Endothelial cell of umbilical vein (primary cell): Measurements from ENCODE around the gene OR2AG1. TPM values are rescaled to one million over a fixed set of nuclear protein-coding genes. Genes with fewer than 3 reads are reported as not detected.
A peak's percentile ranks its signal among the peaks of the same experiment; 100 is the strongest.

Experiments
- BruUV-seq: library from RNA; stranded (reverse); fragments of 400-500 nt; replicated peaks from 2 replicates; lab custom pipeline; 2021; lab: Mats Ljungman, UMichigan
- CTCF ChIA-PET: fragments of 300-600, 350-600 bp; sonication (Branson Sonifier 250); formaldehyde crosslinking; loops from one replicate; lab custom pipeline; 2021; ENCODE audit warnings: antibody characterized with exemption, inconsistent platforms; lab: Charles Lee
- POLR2A ChIA-PET: fragments of 300-600, 350-600 bp; sonication (Branson Sonifier 250); formaldehyde crosslinking; loops from one replicate; lab custom pipeline; 2021; ENCODE audit warnings: antibody characterized with exemption, inconsistent platforms; lab: Charles Lee
- DNase-seq: peaks from one replicate; pipeline ENCODE4 v3.0.0-alpha.2; 2011; ENCODE audit warnings: low read depth, low spot score
- FAIRE-seq: peaks from 2 replicates; lab custom pipeline; 2011; peaks lifted over from hg19 to GRCh38; lab: Jason Lieb, UNC
- H2AFZ ChIP-seq: 2 replicates; pipeline ENCODE4 v1.6.0; 2012; ENCODE audit warnings: low read depth, low read length, control low read depth, inconsistent platforms
- H3K27ac ChIP-seq: 2 replicates; pipeline ENCODE4 v1.5.1; 2011; ENCODE audit warnings: low read depth, mild to moderate bottlenecking, control low read depth, low read length, moderate library complexity; ENCODE audit not compliant: insufficient read depth
- H3K27me3 ChIP-seq, 2 experiments: 2 replicates each; pipeline versions ENCODE4 v1.6.0 to v1.6.1; 2011; ENCODE audit warnings: low read length in 2 of 2, mixed read lengths in 1 of 2; ENCODE audit not compliant: control insufficient read depth in 2 of 2, insufficient read depth in 2 of 2
- H3K36me3 ChIP-seq, 2 experiments: 2 replicates in 1 of 2; 3 replicates in 1 of 2; pipeline ENCODE4 v1.5.1; 2011; ENCODE audit warnings: low read length in 2 of 2, mild to moderate bottlenecking in 1 of 2, moderate library complexity in 1 of 2; ENCODE audit not compliant: control insufficient read depth in 2 of 2, insufficient read depth in 2 of 2; ENCODE audit errors: extremely low read depth in 1 of 2
- H3K4me1 ChIP-seq: 3 replicates; pipeline ENCODE4 v1.5.1; 2011; ENCODE audit warnings: mild to moderate bottlenecking, low read length; ENCODE audit not compliant: control insufficient read depth, insufficient read depth; ENCODE audit errors: extremely low read depth
- H3K4me2 ChIP-seq: 2 replicates; pipeline ENCODE4 v1.6.1; 2011; ENCODE audit warnings: low read length, control low read depth, mixed read lengths; ENCODE audit not compliant: insufficient read depth
- H3K4me3 ChIP-seq, 3 experiments: fragments of 200-600 bp in 1 of 3; sonication (generic), shearing (Covaris generic) in 1 of 3; replicated peaks in 1 of 3; 2 replicates each; pipeline ENCODE4 v1.5.1; 2011 to 2016; ENCODE audit warnings: control low read depth in 3 of 3, low read length in 3 of 3, mild to moderate bottlenecking in 2 of 3, inconsistent platforms in 1 of 3, low read depth in 1 of 3, moderate library complexity in 1 of 3; ENCODE audit not compliant: insufficient read depth in 1 of 3
- H3K79me2 ChIP-seq: 2 replicates; pipeline ENCODE4 v1.6.0; 2012; ENCODE audit warnings: low read length, inconsistent platforms; ENCODE audit not compliant: control insufficient read depth, insufficient read depth
- H3K9ac ChIP-seq: replicated peaks from 2 replicates; pipeline ENCODE3; 2011; ENCODE audit warnings: low read length, control low read depth; ENCODE audit not compliant: insufficient read depth; ENCODE audit errors: extremely low read depth
- H3K9me1 ChIP-seq: replicated peaks from 3 replicates; pipeline ENCODE4 v1.6.0; 2011; ENCODE audit warnings: mild to moderate bottlenecking, low read length; ENCODE audit not compliant: control insufficient read depth, insufficient read depth; ENCODE audit errors: extremely low read depth
- H3K9me3 ChIP-seq: replicated peaks from 2 replicates; pipeline ENCODE4 v1.5.1; 2012; ENCODE audit warnings: low read length, inconsistent platforms; ENCODE audit not compliant: control insufficient read depth, insufficient read depth
- H4K20me1 ChIP-seq: replicated peaks from 2 replicates; pipeline ENCODE3; 2011; ENCODE audit warnings: mild to moderate bottlenecking, low read length; ENCODE audit not compliant: control insufficient read depth, insufficient read depth; ENCODE audit errors: extremely low read depth
- EZH2 ChIP-seq: IDR thresholded peaks from 2 replicates; pipeline ENCODE4 v1.6.1; 2012; ENCODE audit warnings: borderline replicate concordance, low read depth, mild to moderate bottlenecking, moderate library complexity, low read length, inconsistent platforms; ENCODE audit not compliant: severe bottlenecking
- FOS ChIP-seq: IDR thresholded peaks from 2 replicates; pipeline ENCODE4 v1.6.1; 2011; ENCODE audit warnings: mild to moderate bottlenecking, low read length, moderate library complexity, borderline replicate concordance; ENCODE audit not compliant: insufficient read depth
- GATA2 ChIP-seq: IDR thresholded peaks from 2 replicates; pipeline ENCODE4 v1.7.0; 2011; ENCODE audit warnings: low read depth, mild to moderate bottlenecking, moderate library complexity, mixed read lengths, low read length; ENCODE audit not compliant: insufficient read length, insufficient read depth
- JUN ChIP-seq: IDR thresholded peaks from 2 replicates; pipeline ENCODE4 v1.6.1; 2011; ENCODE audit warnings: borderline replicate concordance, low read depth; ENCODE audit not compliant: insufficient read length, insufficient read depth
- MAX ChIP-seq: IDR thresholded peaks from 2 replicates; pipeline ENCODE4 v1.6.1; 2011; ENCODE audit not compliant: insufficient read depth, insufficient read length
- MYC ChIP-seq: IDR thresholded peaks from one replicate; pipeline ENCODE4 v1.6.1; 2011; ENCODE audit warnings: mild to moderate bottlenecking, low read depth, low read length
- POLR2A ChIP-seq: IDR thresholded peaks from 2 replicates; pipeline ENCODE4 v1.6.1; 2012; ENCODE audit warnings: low read depth, mild to moderate bottlenecking, control low read depth, low read length
- POLR2AphosphoS5 ChIP-seq: IDR thresholded peaks from 2 replicates; pipeline ENCODE4 v1.6.1; 2012; ENCODE audit warnings: low read depth, mild to moderate bottlenecking, control low read depth, low read length, moderate library complexity; ENCODE audit not compliant: insufficient read depth
- dilution Hi-C: fragments of 300-500 bp; cut with MboI; formaldehyde crosslinking; loops from one replicate; pipeline ENCODE4 v1.15.0; 2019; ENCODE audit warnings: low sequenced_read_pairs; ENCODE audit not compliant: extremely low pct_ligation_motif_present
- intact Hi-C: fragments of 100-400 bp; cut with micrococcal nuclease; formaldehyde crosslinking; loops from one replicate; pipeline ENCODE4 v1.10.0; 2022
- polyA plus RNA-seq, 4 experiments: library from polyadenylated mRNA; depleted of rRNA in 3 of 4; stranded (reverse) in 3 of 4; unstranded in 1 of 4; fragments of >200 nt; gene quantifications; 2 replicates each; pipeline versions ENCODE4 v1.2.1 to v1.2.3, GENCODE V29; 2011 to 2012; ENCODE audit warnings: missing spikeins in 1 of 4
- total RNA-seq: library from RNA; stranded (reverse); gene quantifications from 2 replicates; pipeline ENCODE4 v1.2.3, GENCODE V29; 2021
- TF ChIP-seq, protein P1 (sequence below), 2 donors: IDR thresholded peaks; 1 replicate in 1 of 2; 2 replicates in 1 of 2; pipeline ENCODE4 v1.5.1; 2011; ENCODE audit warnings: low read length in 2 of 2, mild to moderate bottlenecking in 2 of 2, moderate library complexity in 2 of 2, control low read depth in 1 of 2, inconsistent platforms in 1 of 2, low read depth in 1 of 2; ENCODE audit not compliant: insufficient read depth in 1 of 2; ENCODE audit errors: extremely low read depth in 1 of 2

The OR2AG1 gene
- total and polyA plus RNA-seq, 2 donors (not counting 3 experiments of a cell fraction or from before 2014, with no cell fraction given) = not detected

DNA sequence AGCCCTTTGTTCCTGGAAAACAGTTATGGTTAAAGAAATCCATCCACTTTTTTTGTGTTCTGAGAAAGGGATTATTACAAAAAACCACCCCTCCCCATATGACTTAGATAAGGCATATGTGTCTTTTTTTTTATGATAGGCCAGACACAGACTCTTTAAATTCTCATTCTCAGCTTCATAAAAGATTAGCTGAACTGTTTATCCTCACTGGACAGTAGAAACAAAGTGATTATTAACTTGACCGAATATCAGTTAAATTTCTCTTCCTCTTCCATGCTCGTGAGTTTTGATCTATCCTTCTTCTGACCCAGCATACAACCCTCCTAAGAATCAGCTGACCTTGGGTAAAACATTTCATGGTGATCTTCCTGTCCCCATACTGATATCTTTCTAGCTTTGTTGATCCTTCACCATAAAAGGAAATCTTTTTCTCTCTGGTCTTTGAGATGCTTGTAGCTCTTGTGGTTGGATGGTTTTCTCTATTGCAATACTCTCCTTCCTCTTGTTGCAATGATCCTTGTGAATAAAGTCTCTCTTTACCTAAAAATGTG is 37.3 kb upstream of the OR2AG1 start:
- Histone ChIP-seq H3K9me1 (no peaks in the 10 kb centered on the region), H3K27ac (no peak overlapping the region), H4K20me1 (no peaks in the 10 kb centered on the region), H2AFZ (peak overlapping the region; percentile 91), H3K27me3 (peaks cover 2 to 4% of the 10 kb centered on the region in 2 experiments), H3K4me3 (peak overlapping the region in 1 of 3 experiments; percentile 66), H3K9me3 (no peaks in the 10 kb centered on the region), H3K4me1 (peaks cover 14% of the 10 kb centered on the region), H3K9ac (no peak overlapping the region), H3K79me2 (no peaks in the 10 kb centered on the region), H3K36me3 (no peaks in the 10 kb centered on the region), H3K4me2 (peak overlapping the region; percentile 98)
- no TSS peak for BruUV-seq
- CTCF ChIA-PET = interaction anchor here (0.8 to 17.3 kb wide), 9 partner anchors 8 to 366 kb away, joined by 3 to 391 read pairs (median 4); no protein-coding TSS in a partner anchor
- dilution Hi-C loops (no loop called here), intact Hi-C loops (no loop called here)
- no peak for FAIRE-seq
- no peak for TF ChIP-seq POLR2A
- TF ChIP-seq, protein P1, sequence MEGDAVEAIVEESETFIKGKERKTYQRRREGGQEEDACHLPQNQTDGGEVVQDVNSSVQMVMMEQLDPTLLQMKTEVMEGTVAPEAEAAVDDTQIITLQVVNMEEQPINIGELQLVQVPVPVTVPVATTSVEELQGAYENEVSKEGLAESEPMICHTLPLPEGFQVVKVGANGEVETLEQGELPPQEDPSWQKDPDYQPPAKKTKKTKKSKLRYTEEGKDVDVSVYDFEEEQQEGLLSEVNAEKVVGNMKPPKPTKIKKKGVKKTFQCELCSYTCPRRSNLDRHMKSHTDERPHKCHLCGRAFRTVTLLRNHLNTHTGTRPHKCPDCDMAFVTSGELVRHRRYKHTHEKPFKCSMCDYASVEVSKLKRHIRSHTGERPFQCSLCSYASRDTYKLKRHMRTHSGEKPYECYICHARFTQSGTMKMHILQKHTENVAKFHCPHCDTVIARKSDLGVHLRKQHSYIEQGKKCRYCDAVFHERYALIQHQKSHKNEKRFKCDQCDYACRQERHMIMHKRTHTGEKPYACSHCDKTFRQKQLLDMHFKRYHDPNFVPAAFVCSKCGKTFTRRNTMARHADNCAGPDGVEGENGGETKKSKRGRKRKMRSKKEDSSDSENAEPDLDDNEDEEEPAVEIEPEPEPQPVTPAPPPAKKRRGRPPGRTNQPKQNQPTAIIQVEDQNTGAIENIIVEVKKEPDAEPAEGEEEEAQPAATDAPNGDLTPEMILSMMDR (IDR thresholded peaks at IDR 0.05; ENCODE audit: extremely low read depth in 1 of 2, insufficient read depth in 1 of 2, low read depth in 1 of 2, low read length in 2 of 2) = no peak
- no peak for TF ChIP-seq EZH2
- no peak for TF ChIP-seq GATA2
- no peak for TF ChIP-seq MYC
- no peak for TF ChIP-seq FOS
- no peak for TF ChIP-seq JUN
- TF ChIP-seq MAX = no peak
- no peak for TF ChIP-seq POLR2AphosphoS5
- DNase-seq = peak; percentile 11
- POLR2A ChIA-PET = interaction anchor here (0.6 kb wide), 1 partner anchor 539 kb away, joined by 3 read pairs; no protein-coding TSS in a partner anchor
